ENCODE measurements around the gene SLC24A3.

DNA sequence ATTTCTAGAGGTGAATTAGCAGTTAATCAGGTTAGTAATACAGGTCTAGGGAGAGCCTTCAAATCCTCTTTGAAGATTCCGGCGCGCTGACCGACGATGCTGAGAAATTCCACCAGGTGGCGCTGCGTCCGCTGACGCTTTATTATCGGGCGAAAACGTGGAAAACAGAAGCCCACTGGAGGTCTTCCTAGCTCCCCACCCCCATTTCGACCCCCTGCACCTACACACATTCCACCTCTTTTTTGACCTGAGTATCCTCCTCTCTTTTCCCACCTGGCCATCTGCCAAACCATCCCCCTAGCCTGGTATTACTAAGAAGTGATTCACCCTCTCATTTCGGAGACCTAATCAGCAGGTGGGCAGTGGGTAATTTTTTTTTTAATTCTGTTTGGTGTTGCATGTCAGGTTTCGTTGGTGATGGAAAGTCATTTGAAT, 480.3 kb downstream of the SLC24A3 start:
- TF ChIP-seq POLR2A (IDR thresholded peaks at IDR 0.05): no peak
- TF ChIP-seq, protein P1, sequence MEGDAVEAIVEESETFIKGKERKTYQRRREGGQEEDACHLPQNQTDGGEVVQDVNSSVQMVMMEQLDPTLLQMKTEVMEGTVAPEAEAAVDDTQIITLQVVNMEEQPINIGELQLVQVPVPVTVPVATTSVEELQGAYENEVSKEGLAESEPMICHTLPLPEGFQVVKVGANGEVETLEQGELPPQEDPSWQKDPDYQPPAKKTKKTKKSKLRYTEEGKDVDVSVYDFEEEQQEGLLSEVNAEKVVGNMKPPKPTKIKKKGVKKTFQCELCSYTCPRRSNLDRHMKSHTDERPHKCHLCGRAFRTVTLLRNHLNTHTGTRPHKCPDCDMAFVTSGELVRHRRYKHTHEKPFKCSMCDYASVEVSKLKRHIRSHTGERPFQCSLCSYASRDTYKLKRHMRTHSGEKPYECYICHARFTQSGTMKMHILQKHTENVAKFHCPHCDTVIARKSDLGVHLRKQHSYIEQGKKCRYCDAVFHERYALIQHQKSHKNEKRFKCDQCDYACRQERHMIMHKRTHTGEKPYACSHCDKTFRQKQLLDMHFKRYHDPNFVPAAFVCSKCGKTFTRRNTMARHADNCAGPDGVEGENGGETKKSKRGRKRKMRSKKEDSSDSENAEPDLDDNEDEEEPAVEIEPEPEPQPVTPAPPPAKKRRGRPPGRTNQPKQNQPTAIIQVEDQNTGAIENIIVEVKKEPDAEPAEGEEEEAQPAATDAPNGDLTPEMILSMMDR (IDR thresholded peaks at IDR 0.05): peak; percentile 89 to 95 (median 93)
- no peak for TF ChIP-seq POLR2AphosphoS5 (IDR thresholded peaks at IDR 0.05)

Measured in breast epithelium (tissue), 3 donors.